OCI-LY3 (cell line): ENCODE results near the gene COX20.
A peak's percentile ranks its signal among the peaks of the same experiment; 100 is the strongest.

Experiments
- H2AFZ ChIP-seq: fragments of 200-600, 300-600 bp; shearing (Covaris generic); 2 replicates; pipeline ENCODE4 v1.6.0; 2014; ENCODE audit warnings: antibody characterized with exemption, low read depth, low read length
- H3K27ac ChIP-seq: fragments of 200-600, 300-600 bp; sonication (generic); 2 replicates; pipeline ENCODE4 v1.5.1; 2014; ENCODE audit warnings: mild to moderate bottlenecking, low read length, moderate library complexity, mixed read lengths
- H3K27me3 ChIP-seq: fragments of 200-600, 300-600 bp; sonication (generic); 2 replicates; pipeline ENCODE4 v1.6.1; 2014; ENCODE audit warnings: low read depth, low read length, mixed read lengths
- H3K36me3 ChIP-seq: fragments of 200-600, 300-600 bp; sonication (generic); replicated peaks from 2 replicates; pipeline ENCODE3; 2014; ENCODE audit warnings: low read depth, low read length, mixed read lengths
- H3K4me1 ChIP-seq: fragments of 300-600, 200-600 bp; sonication (generic); 2 replicates; pipeline ENCODE4 v1.6.1; 2014; ENCODE audit warnings: low read length, mixed read lengths
- H3K4me2 ChIP-seq: fragments of 200-600, 300-600 bp; sonication (generic); 2 replicates; pipeline ENCODE4 v1.6.1; 2014; ENCODE audit warnings: low read length, mixed read lengths
- H3K4me3 ChIP-seq: fragments of 300-600, 200-600 bp; sonication (generic); 2 replicates; pipeline ENCODE4 v1.5.1; 2014; ENCODE audit warnings: antibody characterized with exemption, mild to moderate bottlenecking, low read length, moderate library complexity
- H3K79me2 ChIP-seq: fragments of 300-600, 200-600 bp; shearing (Covaris generic); 2 replicates; pipeline ENCODE4 v1.6.1; 2014; ENCODE audit warnings: mild to moderate bottlenecking, low read length, mixed read lengths
- H3K9ac ChIP-seq: fragments of 300-600, 200-600 bp; shearing (Covaris generic); 2 replicates; pipeline ENCODE4 v1.6.0; 2014; ENCODE audit warnings: mild to moderate bottlenecking, low read length, moderate library complexity
- H3K9me3 ChIP-seq: fragments of 200-600, 300-600 bp; shearing (Covaris generic); 2 replicates; pipeline ENCODE4 v1.6.1; 2014; ENCODE audit warnings: low read length, mixed read lengths; ENCODE audit not compliant: insufficient read depth
- H4K20me1 ChIP-seq: fragments of 200-600, 300-600 bp; sonication (generic); 2 replicates; pipeline ENCODE4 v1.6.1; 2016; ENCODE audit warnings: low read length, mixed read lengths; ENCODE audit not compliant: insufficient read depth
- CTCF ChIP-seq: fragments of 200-600, 300-600 bp; sonication (generic); IDR thresholded peaks from 2 replicates; pipeline ENCODE4 v1.5.1; 2014; ENCODE audit warnings: antibody characterized with exemption, low read length, low read depth
- EZH2phosphoT487 ChIP-seq: fragments of 200-600 bp; shearing (Covaris generic); IDR thresholded peaks from 2 replicates; pipeline ENCODE4 v1.6.1; 2018; ENCODE audit warnings: antibody characterized with exemption, mixed run types, low read depth

COX20 gene

GRCh38 chr1:244858357-244858756, 22.9 kb downstream of the COX20 start:
- peaks cover 86% of the 10 kb centered on the region for H4K20me1 ChIP-seq
- no peaks in the 10 kb centered on the region for H3K27me3 ChIP-seq
- no peak overlapping the region for H3K9ac ChIP-seq
- H2AFZ ChIP-seq, result no peak overlapping the region
- peaks cover 85% of the 10 kb centered on the region for H3K36me3 ChIP-seq
- TF ChIP-seq EZH2phosphoT487, result no peak
- TF ChIP-seq CTCF, result no peak
- peaks cover 21% of the 10 kb centered on the region for H3K4me1 ChIP-seq
- no peak overlapping the region for H3K4me3 ChIP-seq
- H3K9me3 ChIP-seq, result no peaks in the 10 kb centered on the region
- peaks cover 99% of the 10 kb centered on the region for H3K79me2 ChIP-seq
- no peak overlapping the region for H3K27ac ChIP-seq
- no peak overlapping the region for H3K4me2 ChIP-seq

- TF ChIP-seq CTCF (no peak), EZH2phosphoT487 (no peak)
- no peaks in the 10 kb centered on the region for H3K27me3 ChIP-seq
- peaks cover 78% of the 10 kb centered on the region for H4K20me1 ChIP-seq
- H3K9me3 ChIP-seq, result no peaks in the 10 kb centered on the region
- no peak overlapping the region for H3K4me3 ChIP-seq
- H2AFZ ChIP-seq, result no peak overlapping the region
- peaks cover 99% of the 10 kb centered on the region for H3K79me2 ChIP-seq
- no peak overlapping the region for H3K27ac ChIP-seq
- peaks cover 83% of the 10 kb centered on the region for H3K36me3 ChIP-seq
- no peak overlapping the region for H3K9ac ChIP-seq
- peaks cover 22% of the 10 kb centered on the region for H3K4me1 ChIP-seq
- H3K4me2 ChIP-seq, result peak overlapping the region; percentile 83; the same call in 1 of the 2 replicates
These were observed 24.6 kb downstream of the COX20 start for GRCh38 chr1:244860078-244860477.

DNA sequence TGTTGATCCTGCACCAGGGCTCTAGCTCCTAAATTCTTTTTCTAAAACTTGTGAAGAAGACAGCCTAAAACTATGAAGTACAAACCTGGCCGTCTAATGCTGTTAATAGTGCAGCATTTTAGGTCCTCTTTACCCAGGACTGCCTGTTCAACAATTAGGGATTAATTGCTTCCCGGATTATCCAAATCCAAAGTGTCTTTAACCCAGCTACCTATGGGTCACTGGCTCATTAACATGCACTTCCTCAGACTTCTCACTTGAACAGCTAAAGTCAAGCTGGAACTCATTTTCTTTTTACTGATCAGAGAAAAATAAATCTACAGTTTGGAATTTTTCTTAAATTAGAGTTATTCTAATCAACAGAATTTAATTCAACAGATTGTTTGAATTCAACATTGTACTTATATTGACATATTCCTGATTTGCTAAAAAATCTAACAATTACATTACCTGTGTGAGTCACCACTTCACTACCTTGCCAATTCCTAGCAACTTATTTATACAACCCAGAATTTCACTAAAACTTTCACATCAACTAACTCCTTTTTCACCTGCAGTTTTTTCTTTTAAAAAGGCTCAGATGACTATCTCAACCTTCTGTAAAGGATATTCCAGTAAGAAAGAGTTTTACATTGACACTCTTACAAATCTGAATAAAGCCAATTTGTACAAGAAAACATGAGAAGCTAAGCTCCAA, 25.6 kb downstream of the COX20 start:
- H3K36me3 ChIP-seq, result peaks cover 73% of the 10 kb centered on the region
- TF ChIP-seq CTCF (no peak), EZH2phosphoT487 (no peak)

DNA sequence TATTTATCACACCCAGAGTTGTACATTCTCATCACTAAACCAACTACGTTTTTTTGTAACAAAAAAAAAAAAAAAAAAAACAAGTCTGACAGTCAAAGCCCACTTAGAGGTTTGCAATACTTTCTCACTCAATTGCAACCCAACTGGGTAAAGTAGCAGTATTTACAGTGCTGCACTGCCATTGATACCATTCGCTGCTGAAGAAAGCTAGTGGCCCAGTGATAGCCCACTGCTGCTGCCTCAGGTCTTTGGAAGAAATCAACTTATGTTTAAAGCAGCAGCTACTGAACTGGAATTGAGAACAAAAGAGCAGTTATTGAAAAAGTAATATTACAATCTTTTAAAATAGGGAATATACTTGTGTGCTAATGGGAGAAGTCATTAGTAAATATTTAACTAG, 26.2 kb downstream of the COX20 start:
- Histone ChIP-seq H3K4me2 (peak overlapping the region; percentile 83), H3K9me3 (no peaks in the 10 kb centered on the region), H3K9ac (peak overlapping the region; percentile 88), H2AFZ (no peak overlapping the region), H3K79me2 (peaks cover 88% of the 10 kb centered on the region), H3K4me1 (peaks cover 36% of the 10 kb centered on the region), H3K4me3 (peak overlapping the region; percentile 93), H3K27me3 (no peaks in the 10 kb centered on the region), H4K20me1 (peaks cover 62% of the 10 kb centered on the region), H3K36me3 (peaks cover 67% of the 10 kb centered on the region), H3K27ac (no peak overlapping the region; the same call in 1 of the 2 replicates)
- no peak for TF ChIP-seq EZH2phosphoT487
- no peak for TF ChIP-seq CTCF

More for the DNA sequence above, 25.6 kb downstream of the COX20 start:
- Histone ChIP-seq H3K27ac (no peak overlapping the region), H2AFZ (no peak overlapping the region), H3K4me2 (peak overlapping the region; percentile 83), H3K4me3 (peak overlapping the region; percentile 93), H4K20me1 (peaks cover 68% of the 10 kb centered on the region), H3K79me2 (peaks cover 94% of the 10 kb centered on the region), H3K9me3 (no peaks in the 10 kb centered on the region), H3K27me3 (no peaks in the 10 kb centered on the region), H3K9ac (peak overlapping the region; percentile 88), H3K4me1 (peaks cover 32% of the 10 kb centered on the region)
